Activated naive CD4-positive, alpha-beta T cell treated with anti-CD3 and anti-CD28 coated beads, Interleukin-2, amount 10 ng/mL, durations not matched to agents 7 days and 5 days (primary cell): Measurements from ENCODE around the gene AAMDC.

Experiments
- CTCF ChIA-PET: fragments of 350-600 bp; sonication (Branson Sonifier 250); formaldehyde crosslinking; loops from one replicate; lab custom pipeline; 2021; ENCODE audit warnings: antibody characterized with exemption; lab: Charles Lee
- DNase-seq: peaks from one replicate; pipeline ENCODE4 v3.0.0-alpha.2; 2020
- H3K27ac Mint-ChIP-seq: one replicate; pipeline ENCODE4 v1.8.0; 2021; ENCODE audit warnings: mild to moderate bottlenecking, moderate library complexity, mixed read lengths
- H3K27me3 Mint-ChIP-seq: one replicate; pipeline ENCODE4 v1.8.0; 2021; ENCODE audit warnings: mild to moderate bottlenecking, mixed read lengths
- H3K36me3 Mint-ChIP-seq: one replicate; pipeline ENCODE4 v1.8.0; 2021; ENCODE audit warnings: mixed read lengths
- H3K4me1 Mint-ChIP-seq: one replicate; pipeline ENCODE4 v1.8.0; 2021; ENCODE audit warnings: mixed read lengths
- H3K4me3 Mint-ChIP-seq: one replicate; pipeline ENCODE4 v1.8.0; 2021; ENCODE audit warnings: mild to moderate bottlenecking, moderate library complexity, mixed read lengths
- H3K9me3 Mint-ChIP-seq: one replicate; pipeline ENCODE4 v1.8.0; 2021; ENCODE audit warnings: mixed read lengths

The AAMDC gene

DNA sequence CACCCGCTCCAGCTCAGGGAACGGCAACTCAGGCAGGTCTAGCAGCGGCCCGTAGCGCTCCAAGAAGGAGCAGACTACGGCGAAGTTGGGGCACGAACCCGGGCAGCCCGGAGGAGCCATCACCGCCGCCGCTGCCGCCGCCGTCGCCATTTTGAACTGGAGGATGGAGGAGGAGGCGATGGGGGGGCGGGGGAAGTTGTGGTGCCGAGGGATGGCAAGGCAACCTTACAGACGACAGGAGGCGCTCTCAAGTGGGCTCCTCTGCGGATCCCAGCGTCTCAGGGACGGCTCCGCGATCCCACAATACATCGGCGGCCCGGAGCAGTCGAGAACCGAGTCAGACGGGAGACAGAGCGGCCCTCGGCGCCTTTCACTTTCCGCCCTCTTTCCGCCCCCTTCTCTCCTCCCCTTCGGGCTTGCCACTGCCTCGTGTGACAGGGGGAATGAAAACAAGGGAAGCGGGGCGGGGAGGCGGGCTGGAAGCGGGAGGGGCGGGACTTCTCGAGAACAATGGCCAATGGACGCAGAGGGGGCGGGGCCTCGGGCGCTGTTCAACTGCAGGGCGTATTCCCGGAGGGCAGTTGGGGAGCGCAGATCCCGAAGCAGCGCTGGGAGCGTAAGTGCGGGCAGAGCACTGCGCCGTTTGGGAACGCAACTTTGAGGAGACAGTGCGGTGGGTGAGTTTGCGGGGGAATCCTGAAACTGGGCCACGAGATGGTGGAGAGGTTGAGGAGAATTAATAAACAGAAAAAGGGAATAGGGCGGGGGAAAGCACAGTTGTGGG lies at the start of gene AAMDC, which contains the start of gene RSF1:
AAMDC (plus strand) TSS at position 580 of the 784 bp plus-strand sequence. CDS start 21,353 bp downstream, outside the sequence.
RSF1 (minus strand) TSS at position 158 of the 784 bp plus-strand sequence; CDS start at position 150, 8 bp downstream.
- Mint-ChIP-seq H3K9me3 (no peaks in the 10 kb centered on the region), H3K36me3 (peaks cover 9% of the 10 kb centered on the region), H3K27me3 (peaks cover 5% of the 10 kb centered on the region), H3K4me1 (peaks cover 29% of the 10 kb centered on the region), H3K27ac (peak within 1 kb of the TSS; percentile 97), H3K4me3 (peak within 1 kb of the TSS; percentile 96)
- DNase-seq: peak; percentile 99
- CTCF ChIA-PET: interaction anchor here (1.6 to 2.7 kb wide), 2 partner anchors 174 to 222 kb away, joined by 4 to 14 read pairs; partner anchors contain the start of gene INTS4

DNA sequence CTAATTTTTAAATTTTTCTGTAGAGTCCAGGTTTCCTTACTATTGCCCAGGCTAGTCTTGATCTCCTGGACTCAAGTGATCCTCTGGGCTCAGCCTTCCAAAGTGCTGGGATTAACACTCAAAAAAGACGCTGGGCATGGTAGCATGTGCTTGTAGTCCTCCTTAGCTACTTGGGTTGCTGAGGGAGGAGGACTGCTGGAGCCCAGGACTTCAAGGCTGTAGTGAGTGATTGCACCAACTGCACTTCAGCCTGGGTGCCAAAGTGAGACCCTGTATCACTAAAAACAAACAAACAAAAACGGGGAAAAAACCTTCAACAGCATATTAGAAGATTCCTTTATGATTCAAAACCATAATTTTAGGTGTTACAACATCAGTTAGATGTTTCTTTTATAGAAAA lies 45.0 kb upstream of the AAMDC start:
- Mint-ChIP-seq H3K9me3 (no peaks in the 10 kb centered on the region), H3K4me3 (no peak overlapping the region), H3K27ac (no peak overlapping the region), H3K4me1 (peaks cover 14% of the 10 kb centered on the region), H3K36me3 (peaks cover 2% of the 10 kb centered on the region), H3K27me3 (no peaks in the 10 kb centered on the region)
- DNase-seq: no peak
- CTCF ChIA-PET: interaction anchor here (0.6 to 2.1 kb wide), 5 partner anchors 14 to 513 kb away, joined by 3 to 7 read pairs (median 4); no protein-coding TSS in a partner anchor

DNA sequence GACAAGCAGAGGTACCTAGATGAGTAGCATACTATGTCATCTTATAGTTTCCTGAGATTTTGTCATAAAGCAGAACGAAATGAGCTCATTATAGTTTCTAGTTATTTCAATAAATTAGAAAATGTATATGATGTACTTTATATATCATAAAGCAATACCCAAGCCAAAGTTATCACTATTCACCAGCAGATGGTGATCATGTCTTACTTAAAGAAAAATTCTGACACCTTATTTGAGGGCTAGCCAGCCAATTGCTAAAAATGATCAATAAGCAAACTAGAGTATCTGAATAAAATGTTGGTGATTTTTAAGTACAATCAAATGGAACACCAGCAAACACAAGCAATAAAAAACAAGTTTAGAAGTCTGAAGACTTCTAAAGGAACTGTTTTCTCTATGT lies 44.5 kb upstream of the AAMDC start:
- H3K4me1 Mint-ChIP-seq: peaks cover 8% of the 10 kb centered on the region

GRCh38 chr11:77778118-77778517 lies 42.8 kb upstream of the AAMDC start:
- Mint-ChIP-seq H3K4me1 (peaks cover 5% of the 10 kb centered on the region), H3K27me3 (no peaks in the 10 kb centered on the region), H3K9me3 (no peaks in the 10 kb centered on the region), H3K4me3 (no peak overlapping the region), H3K27ac (no peak overlapping the region), H3K36me3 (no peaks in the 10 kb centered on the region)
- no peak for DNase-seq
- CTCF ChIA-PET: interaction anchor here (1.0 to 1.1 kb wide), 2 partner anchors 11 to 268 kb away, joined by 3 read pairs; no protein-coding TSS in a partner anchor

More for the DNA sequence above, 44.5 kb upstream of the AAMDC start:
- no peak for DNase-seq
- Mint-ChIP-seq H3K9me3 (no peaks in the 10 kb centered on the region), H3K27me3 (no peaks in the 10 kb centered on the region), H3K4me3 (no peak overlapping the region), H3K27ac (no peak overlapping the region), H3K36me3 (no peaks in the 10 kb centered on the region)
- CTCF ChIA-PET: interaction anchor here (0.9 to 2.1 kb wide), 4 partner anchors 13 to 269 kb away, joined by 3 to 7 read pairs (median 6); no protein-coding TSS in a partner anchor

- CTCF ChIA-PET: interaction anchor here (1.0 to 1.1 kb wide), 4 partner anchors 11 to 267 kb away, joined by 3 read pairs; no protein-coding TSS in a partner anchor
- H3K4me1 Mint-ChIP-seq: peaks cover 5% of the 10 kb centered on the region
These were observed 42.4 kb upstream of the AAMDC start for GRCh38 chr11:77778549-77778948.

GRCh38 chr11:77779935-77780334 lies 41.0 kb upstream of the AAMDC start:
- no peaks in the 10 kb centered on the region for H3K36me3 Mint-ChIP-seq
- no peaks in the 10 kb centered on the region for H3K27me3 Mint-ChIP-seq
- no peaks in the 10 kb centered on the region for H3K9me3 Mint-ChIP-seq
- CTCF ChIA-PET: no interaction called here
- no peak overlapping the region for H3K27ac Mint-ChIP-seq
- peaks cover 5% of the 10 kb centered on the region for H3K4me1 Mint-ChIP-seq
- no peak overlapping the region for H3K4me3 Mint-ChIP-seq
- no peak for DNase-seq

More at GRCh38 chr11:77778549-77778948, 42.4 kb upstream of the AAMDC start:
- Mint-ChIP-seq H3K4me3 (no peak overlapping the region), H3K27me3 (no peaks in the 10 kb centered on the region), H3K36me3 (no peaks in the 10 kb centered on the region), H3K9me3 (no peaks in the 10 kb centered on the region), H3K27ac (no peak overlapping the region)
- no peak for DNase-seq

- H3K4me1 Mint-ChIP-seq: peaks cover 5% of the 10 kb centered on the region
- H3K36me3 Mint-ChIP-seq: peaks cover under 1% of the 10 kb centered on the region
- DNase-seq: no peak
- no peaks in the 10 kb centered on the region for H3K27me3 Mint-ChIP-seq
- H3K9me3 Mint-ChIP-seq: no peaks in the 10 kb centered on the region
- H3K4me3 Mint-ChIP-seq: no peak overlapping the region
- CTCF ChIA-PET: no interaction called here
- H3K27ac Mint-ChIP-seq: no peak overlapping the region
These were observed 37.9 kb upstream of the AAMDC start for GRCh38 chr11:77783025-77783424.

- Mint-ChIP-seq H3K36me3 (peaks cover 2% of the 10 kb centered on the region), H3K27ac (no peak overlapping the region), H3K4me1 (peaks cover 3% of the 10 kb centered on the region), H3K27me3 (no peaks in the 10 kb centered on the region), H3K4me3 (no peak overlapping the region), H3K9me3 (no peaks in the 10 kb centered on the region)
- CTCF ChIA-PET: no interaction called here
- DNase-seq: no peak
These were observed 36.4 kb upstream of the AAMDC start for GRCh38 chr11:77784572-77784971.

GRCh38 chr11:77789061-77789730 lies 31.7 kb upstream of the AAMDC start:
- Mint-ChIP-seq H3K4me1 (peaks cover 6% of the 10 kb centered on the region), H3K4me3 (no peak overlapping the region), H3K27ac (no peak overlapping the region), H3K27me3 (no peaks in the 10 kb centered on the region), H3K9me3 (peaks cover 26% of the 10 kb centered on the region), H3K36me3 (peaks cover 42% of the 10 kb centered on the region)
- CTCF ChIA-PET: interaction anchor here (1.0 to 1.5 kb wide), 3 partner anchors 11 to 30 kb away, joined by 3 read pairs; no protein-coding TSS in a partner anchor
- no peak for DNase-seq

GRCh38 chr11:77789731-77790476 lies 31.0 kb upstream of the AAMDC start:
- H3K27ac Mint-ChIP-seq: no peak overlapping the region
- H3K36me3 Mint-ChIP-seq: peaks cover 46% of the 10 kb centered on the region
- no peak for DNase-seq
- peaks cover 26% of the 10 kb centered on the region for H3K9me3 Mint-ChIP-seq
- no peaks in the 10 kb centered on the region for H3K27me3 Mint-ChIP-seq
- CTCF ChIA-PET: interaction anchor here (1.0 to 1.5 kb wide), 3 partner anchors 11 to 30 kb away, joined by 3 read pairs; no protein-coding TSS in a partner anchor
- H3K4me3 Mint-ChIP-seq: no peak overlapping the region
- H3K4me1 Mint-ChIP-seq: peaks cover 7% of the 10 kb centered on the region

DNA sequence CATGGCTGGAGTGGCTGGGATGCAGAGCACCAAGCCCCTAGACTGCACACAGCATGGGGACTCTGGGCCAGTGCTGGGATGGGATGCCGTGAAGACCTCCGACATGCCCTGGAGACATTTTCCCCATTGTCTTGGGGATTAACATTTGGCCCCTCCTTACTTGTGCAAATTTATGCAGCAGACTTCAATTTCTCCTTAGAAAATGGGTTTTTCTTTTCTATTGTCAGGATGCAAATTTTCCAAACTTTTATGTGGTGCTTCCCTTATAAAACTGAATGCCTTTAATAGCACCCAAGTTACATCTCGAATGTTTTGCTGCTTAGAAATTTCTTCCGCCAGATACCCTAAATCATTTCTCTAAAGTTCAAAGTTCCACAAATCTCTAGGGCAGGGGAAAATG lies 29.6 kb upstream of the AAMDC start:
- Mint-ChIP-seq H3K4me1 (peaks cover 9% of the 10 kb centered on the region), H3K27ac (no peak overlapping the region), H3K27me3 (no peaks in the 10 kb centered on the region), H3K4me3 (no peak overlapping the region), H3K36me3 (peaks cover 48% of the 10 kb centered on the region), H3K9me3 (peaks cover 26% of the 10 kb centered on the region)
- DNase-seq: no peak
- CTCF ChIA-PET: no interaction called here

GRCh38 chr11:77793972-77794371 lies 27.0 kb upstream of the AAMDC start:
- Mint-ChIP-seq H3K4me3 (no peak overlapping the region), H3K27me3 (no peaks in the 10 kb centered on the region), H3K27ac (no peak overlapping the region), H3K9me3 (peaks cover 30% of the 10 kb centered on the region), H3K4me1 (peaks cover 10% of the 10 kb centered on the region), H3K36me3 (peaks cover 59% of the 10 kb centered on the region)
- CTCF ChIA-PET: interaction anchor here (0.7 kb wide), 1 partner anchor 40 kb away, joined by 3 read pairs; no protein-coding TSS in a partner anchor
- no peak for DNase-seq

DNA sequence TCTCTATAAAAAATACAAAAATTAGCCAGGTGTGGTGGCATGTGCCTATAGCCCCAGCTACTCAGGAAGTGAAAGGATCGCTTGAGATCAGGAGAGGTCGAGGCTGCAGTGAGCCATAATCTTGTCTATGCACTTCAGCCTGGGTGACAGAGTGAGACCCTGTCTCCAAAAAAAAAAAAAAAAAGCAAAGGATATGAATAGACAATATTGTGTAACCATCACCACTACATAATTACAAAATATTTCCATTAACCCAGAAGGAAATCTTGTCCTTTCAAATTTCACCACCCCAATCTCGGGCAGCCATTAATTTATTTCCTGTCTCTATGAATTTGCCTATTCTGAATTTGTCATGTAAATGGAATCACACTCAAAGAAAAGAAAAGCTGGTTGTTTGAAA lies 21.6 kb upstream of the AAMDC start:
- H3K4me1 Mint-ChIP-seq: peaks cover 10% of the 10 kb centered on the region
- peaks cover 25% of the 10 kb centered on the region for H3K36me3 Mint-ChIP-seq
- DNase-seq: no peak
- H3K9me3 Mint-ChIP-seq: peaks cover 4% of the 10 kb centered on the region
- H3K4me3 Mint-ChIP-seq: no peak overlapping the region
- no peaks in the 10 kb centered on the region for H3K27me3 Mint-ChIP-seq
- H3K27ac Mint-ChIP-seq: no peak overlapping the region
- CTCF ChIA-PET: no interaction called here
